GM12878 (cell line): ENCODE data around the gene KCNJ10. TPM values are rescaled to one million over a fixed set of nuclear protein-coding genes. Genes with fewer than 3 reads are reported as not detected.

ENCODE experiments used
- ATAC-seq: fragments of 200-7000 bp; cut with Tn5 transposase; 3 replicates; pipeline ENCODE4 v1.9.1; 2020; ENCODE audit warnings: mild to moderate bottlenecking, moderate library complexity
- BruUV-seq: library from RNA; stranded (reverse); fragments of 400-500 nt; replicated peaks from 2 replicates; lab custom pipeline; 2021; lab: Mats Ljungman, UMichigan
- CTCF ChIA-PET: fragments of 300-600 bp; sonication (Branson Sonifier 250); formaldehyde crosslinking; extraction: SDS; loops from one replicate; lab custom pipeline; 2021; ENCODE audit warnings: inconsistent platforms; lab: Yijun Ruan, JAX
- POLR2A ChIA-PET: fragments of 350-600 bp; formaldehyde crosslinking; extraction: SDS; loops from one replicate; lab custom pipeline; 2021; ENCODE audit warnings: inconsistent platforms; lab: Charles Lee
- RAD21 ChIA-PET: fragments of 300-600 bp; sonication (Branson Sonifier 250); formaldehyde crosslinking; loops from one replicate; lab custom pipeline; 2023; ENCODE audit warnings: antibody characterized with exemption; ENCODE audit not compliant: unreplicated experiment; lab: Charles Lee
- SMC1A ChIA-PET: fragments of 300-600 bp; sonication (Branson Sonifier 250); formaldehyde crosslinking; loops from one replicate; lab custom pipeline; 2023; ENCODE audit not compliant: unreplicated experiment, uncharacterized antibody; lab: Charles Lee
- DNase-seq: peaks from one replicate; pipeline ENCODE4 v3.0.0-alpha.2; 2011; ENCODE audit warnings: low read depth, low spot score
- FAIRE-seq: peaks from 3 replicates; lab custom pipeline; 2011; peaks lifted over from hg19 to GRCh38; lab: Jason Lieb, UNC
- H2AFZ ChIP-seq: 2 replicates; pipeline ENCODE4 v1.6.0; 2011; ENCODE audit warnings: low read depth, low read length, control low read depth; ENCODE audit not compliant: control insufficient read depth
- H3K27ac ChIP-seq: 2 replicates; pipeline ENCODE4 v1.5.1; 2011; ENCODE audit warnings: control low read depth; ENCODE audit not compliant: control insufficient read depth, insufficient read depth
- H3K27me3 ChIP-seq, 2 experiments: replicated peaks in 1 of 2; 2 replicates each; pipeline versions ENCODE4 v1.6.0 to v1.6.1; 2011; ENCODE audit warnings: low read length in 1 of 2; ENCODE audit not compliant: control insufficient read depth in 2 of 2, insufficient read depth in 2 of 2
- H3K36me3 ChIP-seq, 2 experiments: 2 replicates each; pipeline ENCODE4 v1.5.1; 2011; ENCODE audit warnings: low read length in 1 of 2; ENCODE audit not compliant: control insufficient read depth in 2 of 2, insufficient read depth in 2 of 2
- H3K4me1 ChIP-seq: 2 replicates; pipeline ENCODE4 v1.6.1; 2011; ENCODE audit warnings: mild to moderate bottlenecking, low read length, moderate library complexity, mixed read lengths; ENCODE audit not compliant: control insufficient read depth, insufficient read depth
- H3K4me2 ChIP-seq: 2 replicates; pipeline ENCODE4 v1.6.0; 2011; ENCODE audit warnings: control low read depth; ENCODE audit not compliant: control insufficient read depth, insufficient read depth
- H3K4me3 ChIP-seq: fragments of 200-600 bp; sonication (generic); 2 replicates; pipeline ENCODE4 v1.5.1; 2016
- H3K79me2 ChIP-seq: 2 replicates; pipeline ENCODE4 v1.6.0; 2011; ENCODE audit warnings: low read length; ENCODE audit not compliant: control insufficient read depth, insufficient read depth
- H3K9ac ChIP-seq: 2 replicates; pipeline ENCODE4 v1.8.0; 2011; ENCODE audit warnings: low read length, control low read depth, mixed read lengths; ENCODE audit not compliant: control insufficient read depth, insufficient read depth
- H3K9me3 ChIP-seq: replicated peaks from 3 replicates; pipeline ENCODE4 v1.5.1; 2011; ENCODE audit warnings: mild to moderate bottlenecking, low read length; ENCODE audit not compliant: control insufficient read depth, insufficient read depth
- H4K20me1 ChIP-seq: 2 replicates; pipeline ENCODE4 v1.6.0; 2011; ENCODE audit not compliant: control insufficient read depth, insufficient read depth
- BHLHE40 ChIP-seq, 2 experiments: fragments of 450-650 bp in 1 of 2; IDR thresholded peaks; 2 replicates each; pipeline ENCODE4 v1.6.1; 2011 to 2017; ENCODE audit warnings: low read depth in 2 of 2, borderline replicate concordance in 1 of 2, improper control_type of control experiment in 1 of 2, low read length in 1 of 2, mild to moderate bottlenecking in 1 of 2
- IRF5 ChIP-seq: fragments of 450-650 bp; IDR thresholded peaks from 2 replicates; pipeline ENCODE4 v1.6.1; 2017; ENCODE audit warnings: borderline replicate concordance
- KAT2A ChIP-seq: conservative IDR thresholded peaks from 2 replicates; pipeline ENCODE4 v1.6.1; 2011; ENCODE audit warnings: low read depth, low read length; ENCODE audit not compliant: control insufficient read depth
- ZBTB4 ChIP-seq: fragments of 450-650 bp; formaldehyde crosslinking; IDR thresholded peaks from 2 replicates; pipeline ENCODE4 v1.4.0; 2022; ENCODE audit warnings: mild to moderate bottlenecking, moderate library complexity
- WGBS: methylation state at CpG from one replicate; pipeline ENCODE4 v1.1.6; 2016; ENCODE audit warnings: low lambda C conversion rate; ENCODE audit not compliant: insufficient replicate concordance, insufficient coverage; ENCODE audit errors: missing lambda C conversion rate; 5-methylcytosine and 5-hydroxymethylcytosine counted together
- in situ Hi-C: fragments of 300-500 bp; cut with MboI; formaldehyde crosslinking; loops from 9 replicates; pipeline ENCODE4 v1.14.3; 2018; ENCODE audit warnings: mixed read lengths
- intact Hi-C: fragments of 100-400 bp; cut with micrococcal nuclease; formaldehyde crosslinking; loops from one replicate; pipeline ENCODE4 v1.14.2; 2022; ENCODE audit not compliant: unreplicated experiment
- polyA plus RNA-seq, 11 experiments: library from polyadenylated mRNA; depleted of rRNA in 4 of 11; unstranded in 6 of 11; stranded (reverse) in 5 of 11; fragments of >200 nt; fragmentation: Nextera tagmentation in 4 of 11; fragmentation: Illumina TruSeq in 1 of 11; extraction: Ambion mirVana in 4 of 11; extraction: Trizol in 1 of 11; gene quantifications; 1 replicate in 1 of 11; 2 replicates in 10 of 11; pipeline versions ENCODE4 v1.2.1 to v1.2.3, GENCODE V29; 2011 to 2016; ENCODE audit warnings: inconsistent platforms in 2 of 11, missing spikeins in 2 of 11, low read depth in 1 of 11
- total RNA-seq, 4 experiments: library from RNA; depleted of rRNA in 3 of 4; stranded (reverse); fragments of >200 nt in 3 of 4; fragmentation: Illumina TruSeq in 1 of 4; extraction: Trizol in 1 of 4; gene quantifications; 2 replicates each; pipeline versions ENCODE4 v1.2.1 to v1.2.3, GENCODE V29; 2013 to 2021

KCNJ10 gene
- total and polyA plus RNA-seq, 10 of the 15 experiments (the other 5 are each of a cell fraction or from before 2014, with no cell fraction given): 0.01 to 0.29 (median 0.09) TPM; not detected in 2

- Histone ChIP-seq H3K4me3 (no peak overlapping the region), H3K4me1 (no peaks in the 10 kb centered on the region), H3K36me3 (no peaks in the 10 kb centered on the region), H3K27me3 (no peaks in the 10 kb centered on the region; a peak in 2 of 4 replicates), H3K9ac (no peak overlapping the region), H3K27ac (no peak overlapping the region), H3K9me3 (no peaks in the 10 kb centered on the region), H4K20me1 (no peaks in the 10 kb centered on the region), H2AFZ (no peak overlapping the region), H3K4me2 (no peak overlapping the region), H3K79me2 (no peaks in the 10 kb centered on the region)
- WGBS: 53% methylated on average over 1 of the region's 1 CpG
- no TSS peak for BruUV-seq
- ChIA-PET SMC1A (interaction anchor here (1.7 kb wide), 1 partner anchor 13 kb away, joined by 3 read pairs; no protein-coding TSS in a partner anchor), CTCF (interaction anchor here (1.2 to 5.0 kb wide), 3 partner anchors 12 to 28 kb away, joined by 3 to 52 read pairs (median 12); no protein-coding TSS in a partner anchor), RAD21 (interaction anchor here (1.2 kb wide), 1 partner anchor 14 kb away, joined by 3 read pairs; no protein-coding TSS in a partner anchor), POLR2A (interaction anchor here (0.7 kb wide), 1 partner anchor 13 kb away, joined by 3 read pairs; no protein-coding TSS in a partner anchor)
- ATAC-seq (no peak), FAIRE-seq (no peak), DNase-seq (no peak)
- TF ChIP-seq BHLHE40 (IDR thresholded peaks at IDR 0.05; ENCODE audit: borderline replicate concordance in 1 of 2, low read depth in 2 of 2, low read length in 1 of 2) (no peak), KAT2A (no peak), ZBTB4 (CRISPR knock-in tag) (no peak), IRF5 (no peak)
- intact Hi-C loops: no loop called here
- in situ Hi-C loops: no loop called here
Measured at GRCh38 chr1:160017592-160017991, 52.4 kb downstream of the KCNJ10 start.
